ENCODE measurements around the gene CSNK1G2. TPM values are rescaled to one million over a fixed set of nuclear protein-coding genes. Genes with fewer than 3 reads are reported as not detected.

CSNK1G2 gene
- total and polyA plus RNA-seq, 2 experiments from 2014 or later, result 39.6 to 147 TPM

GRCh38 chr19:1992759-1993260 is 51.8 kb downstream of the CSNK1G2 start (continued):
- TF ChIP-seq ZNF462 (CRISPR knock-in tag; IDR thresholded peaks at IDR 0.05) (no peak), CREB1 (CRISPR knock-in tag; IDR thresholded peaks at IDR 0.05; ENCODE audit: low read depth) (no peak), CTCF (conservative IDR thresholded peaks at IDR 0.05; ENCODE audit: low read depth in 2 of 2) (no peak), EZH2 (IDR thresholded peaks at IDR 0.05; ENCODE audit: low read depth, unreplicated experiment) (no peak), JUNB (IDR thresholded peaks at IDR 0.05; ENCODE audit: unreplicated experiment) (no peak), REST (IDR thresholded peaks at IDR 0.05; ENCODE audit: unreplicated experiment) (no peak), ETS1 (IDR thresholded peaks at IDR 0.05) (no peak), EZH2phosphoT487 (IDR thresholded peaks at IDR 0.05; ENCODE audit: unreplicated experiment) (no peak), ZNF114 (CRISPR knock-in tag; IDR thresholded peaks at IDR 0.05) (no peak), NANOG (IDR thresholded peaks at IDR 0.05; ENCODE audit: borderline replicate concordance) (no peak)

All from GM23338 (cell line).